ENCODE measurements around the gene RNF26. TPM values are rescaled to one million over a fixed set of nuclear protein-coding genes. Genes with fewer than 3 reads are reported as not detected.

The RNF26 gene
- total RNA-seq, 1 experiment from 2014 or later: 45.6 TPM

DNA sequence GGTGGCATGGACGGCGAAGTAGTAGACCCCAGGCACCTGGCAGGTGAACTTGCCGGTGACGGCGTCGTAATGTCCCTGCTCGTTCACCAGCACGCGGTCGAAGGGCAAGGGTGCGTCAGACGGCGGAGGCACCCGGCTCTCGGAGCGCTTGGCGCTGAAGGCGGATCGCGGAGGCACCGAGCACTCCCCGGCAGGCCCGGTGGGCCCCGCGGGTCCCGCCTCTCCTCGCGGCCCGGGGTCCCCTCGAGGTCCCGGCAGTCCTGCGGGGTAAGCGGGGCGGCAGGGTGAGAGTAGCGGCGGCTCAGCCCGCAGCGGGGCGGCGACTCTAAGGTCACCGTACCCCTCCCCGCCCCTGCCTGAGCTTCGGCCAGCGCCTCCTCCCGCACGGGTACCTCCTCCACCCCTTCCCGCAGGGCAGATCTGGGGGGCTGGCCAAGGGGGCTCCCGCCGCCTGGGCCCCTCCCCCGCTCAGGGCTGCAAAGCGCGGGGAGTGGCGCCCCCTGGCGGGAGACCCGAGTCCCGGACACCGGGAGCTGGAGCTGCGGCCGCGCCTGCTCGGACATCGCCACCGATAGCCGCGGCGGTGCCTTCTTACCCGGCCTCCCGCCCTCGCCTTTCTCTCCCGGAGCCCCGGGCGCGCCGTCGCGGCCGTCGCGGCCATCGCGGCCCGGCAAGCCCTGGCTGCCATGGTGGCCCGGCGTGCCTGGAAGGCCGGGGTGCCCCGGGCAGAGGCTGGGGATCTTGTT is 5.4 kb downstream of the RNF26 start:
- TF ChIP-seq, protein P1, sequence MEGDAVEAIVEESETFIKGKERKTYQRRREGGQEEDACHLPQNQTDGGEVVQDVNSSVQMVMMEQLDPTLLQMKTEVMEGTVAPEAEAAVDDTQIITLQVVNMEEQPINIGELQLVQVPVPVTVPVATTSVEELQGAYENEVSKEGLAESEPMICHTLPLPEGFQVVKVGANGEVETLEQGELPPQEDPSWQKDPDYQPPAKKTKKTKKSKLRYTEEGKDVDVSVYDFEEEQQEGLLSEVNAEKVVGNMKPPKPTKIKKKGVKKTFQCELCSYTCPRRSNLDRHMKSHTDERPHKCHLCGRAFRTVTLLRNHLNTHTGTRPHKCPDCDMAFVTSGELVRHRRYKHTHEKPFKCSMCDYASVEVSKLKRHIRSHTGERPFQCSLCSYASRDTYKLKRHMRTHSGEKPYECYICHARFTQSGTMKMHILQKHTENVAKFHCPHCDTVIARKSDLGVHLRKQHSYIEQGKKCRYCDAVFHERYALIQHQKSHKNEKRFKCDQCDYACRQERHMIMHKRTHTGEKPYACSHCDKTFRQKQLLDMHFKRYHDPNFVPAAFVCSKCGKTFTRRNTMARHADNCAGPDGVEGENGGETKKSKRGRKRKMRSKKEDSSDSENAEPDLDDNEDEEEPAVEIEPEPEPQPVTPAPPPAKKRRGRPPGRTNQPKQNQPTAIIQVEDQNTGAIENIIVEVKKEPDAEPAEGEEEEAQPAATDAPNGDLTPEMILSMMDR (IDR thresholded peaks at IDR 0.05 in 2 of 3, conservative IDR thresholded peaks at IDR 0.05 in 1 of 3; ENCODE audit: borderline replicate concordance in 1 of 3, insufficient read depth in 1 of 3, low read depth in 2 of 3, low read length in 2 of 3): peak; percentile 58 to 87 (median 82); a peak in 5 of 6 replicates
- TF ChIP-seq EZH2phosphoT487 (IDR thresholded peaks at IDR 0.05; ENCODE audit: borderline replicate concordance): no peak
- Histone ChIP-seq H3K27ac (ENCODE audit: low read depth, low read length) (peak overlapping the region; percentile 37; the same call in 1 of the 2 replicates), H4K20me1 (ENCODE audit: insufficient read depth) (no peaks in the 10 kb centered on the region), H3K9me2 (ENCODE audit: insufficient read depth) (no peaks in the 10 kb centered on the region), H3K36me3 (ENCODE audit: control insufficient read depth in 1 of 2, insufficient read depth in 2 of 2, low read length in 2 of 2) (peaks cover 0 to 12% of the 10 kb centered on the region in 2 experiments; a peak in 2 of 4 replicates), H3K27me3 (ENCODE audit: insufficient read depth, low read length) (no peaks in the 10 kb centered on the region), H3K9ac (ENCODE audit: low read length) (peak overlapping the region; percentile 57), H3K4me1 (ENCODE audit: control insufficient read depth in 1 of 2, insufficient read depth in 2 of 2, low read length in 2 of 2) (peaks cover 4 to 44% of the 10 kb centered on the region in 2 experiments; a peak in 3 of 4 replicates), H3K79me2 (ENCODE audit: insufficient read depth, low read length) (peaks cover 26% of the 10 kb centered on the region), H3K4me2 (ENCODE audit: low read length) (peak overlapping the region; percentile 85), H2AFZ (ENCODE audit: low read depth, low read length, poor library complexity, severe bottlenecking) (no peak overlapping the region), H3K4me3 (replicated peaks in 1 of 2; ENCODE audit: low read depth in 1 of 2, low read length in 2 of 2) (peak overlapping the region; percentile 20 to 56; a peak in 3 of 4 replicates), H3K9me3 (ENCODE audit: control insufficient read depth in 1 of 2, insufficient read depth in 1 of 2, low read depth in 1 of 2, low read length in 2 of 2) (no peaks in the 10 kb centered on the region)
- intact Hi-C loops (cut with micrococcal nuclease): no loop called here
- POLR2A ChIA-PET: no interaction called here
- BruUV-seq (replicated peaks): no TSS peak
- ATAC-seq (peak; percentile 66), DNase-seq (ENCODE audit: low read depth, low spot score) (no peak)
- RAD21 ChIA-PET (ENCODE audit: low non-redundant PET in 1 of 2, low total read pairs in 2 of 2, uncharacterized antibody in 2 of 2, unreplicated experiment in 2 of 2): interaction anchor here in 1 of 2 experiments (0.6 kb wide), 1 partner anchor 16 kb away, joined by 3 read pairs; no protein-coding TSS in a partner anchor
- CTCF ChIA-PET: interaction anchor here (0.6 to 3.9 kb wide), 28 partner anchors 8 to 928 kb away, joined by 3 to 68 read pairs (median 4); partner anchors contain the start of genes CBL, DPAGT1, MCAM and USP2

Measured in HCT116 (cell line).